CD4-positive, alpha-beta T cell treated with Interleukin-10 for 1 hour (primary cell): ENCODE measurements around the gene RPL38.
"Not testable (repeated sequence)": the region's sequence is repeated elsewhere in the genome, so short reads cannot be mapped to it uniquely, and the experiment has no call there.

Experiments
- DNase-seq: peaks from one replicate; pipeline ENCODE4 v3.0.0-alpha.2; 2020

Gene RPL38

DNA sequence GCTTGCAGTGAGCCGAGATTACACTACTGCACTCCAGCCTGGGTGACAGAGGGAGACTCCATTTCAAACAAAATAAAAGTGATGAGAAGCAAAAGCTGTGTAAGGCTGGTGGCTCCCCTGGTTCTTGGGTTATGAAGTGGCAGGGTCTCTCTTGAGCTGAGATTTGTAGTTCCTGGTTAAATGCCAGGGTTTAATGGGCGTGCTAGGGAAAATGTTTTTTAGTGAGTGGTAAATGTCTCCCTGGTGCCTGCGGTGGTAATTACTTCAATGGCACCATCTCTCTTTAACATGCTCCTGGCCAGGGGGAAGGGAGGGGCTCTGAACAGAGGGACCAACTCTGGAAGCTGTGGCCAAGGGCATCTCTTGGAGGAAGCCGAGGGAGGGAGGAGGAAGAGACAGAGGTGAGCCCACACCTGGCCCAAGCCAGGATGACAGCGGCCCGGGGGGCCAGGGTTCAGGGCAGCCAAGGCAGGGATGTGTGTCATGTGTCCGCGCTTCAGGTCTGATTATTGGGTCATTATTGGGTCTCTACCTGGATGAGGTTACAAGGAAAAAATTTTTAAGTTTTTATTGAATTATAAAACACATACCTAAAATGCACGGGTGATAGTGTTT lies 17.8 kb upstream of the RPL38 start:
- no peak for DNase-seq

DNA sequence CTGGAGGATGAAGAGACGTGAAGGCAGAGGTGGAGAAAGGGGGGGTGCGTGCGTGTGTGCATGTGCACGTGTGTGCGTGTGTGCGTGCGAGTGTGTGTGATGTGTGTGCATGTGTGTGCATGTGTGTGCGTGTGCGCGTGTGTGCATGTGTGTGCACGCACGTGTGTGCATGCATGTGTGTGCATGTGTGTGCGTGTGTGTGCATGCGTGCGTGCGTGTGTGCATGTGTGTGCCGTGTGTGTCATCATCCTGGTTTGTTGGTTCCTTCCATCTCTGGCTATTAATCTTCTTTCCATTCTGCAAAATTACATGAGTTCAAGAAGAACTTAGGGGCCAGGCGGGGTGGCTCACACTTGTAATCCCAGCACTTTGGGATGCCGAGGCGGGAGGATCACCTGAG lies 17.0 kb upstream of the RPL38 start:
- no peak for DNase-seq

DNA sequence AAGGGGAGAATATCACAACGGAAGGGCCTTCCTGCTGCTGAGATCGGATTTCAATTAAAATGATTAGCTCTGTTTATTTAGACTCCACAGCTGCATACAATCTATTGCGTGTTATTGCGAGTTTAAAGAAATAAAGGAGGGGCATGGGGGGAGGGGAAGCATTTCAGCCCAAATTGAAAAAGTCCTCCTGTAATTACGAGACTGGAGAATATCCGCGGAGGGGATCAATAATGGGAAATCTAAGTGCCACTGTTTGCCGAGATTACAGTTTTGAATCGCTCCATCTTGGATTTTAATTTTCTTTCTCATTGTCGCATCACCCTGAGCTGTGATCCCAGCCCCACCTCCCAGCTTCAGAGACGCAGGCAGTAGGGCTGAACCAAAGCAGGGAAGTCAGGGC lies 15.7 kb upstream of the RPL38 start:
- no peak for DNase-seq

DNA sequence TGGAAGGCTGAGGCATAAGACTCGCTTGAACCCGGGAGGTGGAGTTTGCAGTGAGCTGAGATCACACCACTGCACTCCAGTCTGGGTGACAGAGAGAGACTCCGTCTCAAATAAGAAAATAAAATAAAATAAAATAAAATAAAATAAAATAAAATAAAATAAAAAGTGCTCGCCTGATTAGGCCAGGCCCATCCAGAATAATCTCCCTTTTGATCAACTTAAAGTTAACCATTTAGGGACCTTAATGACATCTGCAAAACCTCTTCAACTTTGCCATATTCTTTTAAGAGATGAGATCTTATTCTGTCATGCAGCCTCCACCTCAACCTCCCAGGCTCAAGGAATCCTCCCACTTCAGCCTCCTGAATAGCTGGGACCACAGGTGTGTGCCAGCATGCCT lies 14.8 kb upstream of the RPL38 start:
- not testable (repeated sequence) for DNase-seq

DNA sequence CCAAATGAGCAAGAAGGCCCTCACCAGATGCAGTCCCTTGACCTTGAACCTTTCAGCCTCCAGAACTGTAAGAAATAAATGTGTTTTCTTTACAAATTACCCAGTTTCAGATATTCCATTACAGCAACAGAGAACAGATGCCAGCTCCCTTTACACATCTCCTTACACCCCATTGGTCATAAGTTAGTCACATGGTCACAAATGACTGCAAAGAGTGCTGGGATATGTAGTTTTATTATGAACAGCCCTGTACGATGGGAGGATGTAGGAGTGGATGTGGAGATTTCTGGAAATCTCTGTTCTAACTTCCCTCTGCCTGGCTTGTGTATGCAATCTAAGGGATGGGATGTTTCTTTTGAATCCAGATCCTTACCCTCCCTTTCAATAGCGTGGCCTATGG lies 13.3 kb upstream of the RPL38 start:
- peak; percentile 44 for DNase-seq

DNA sequence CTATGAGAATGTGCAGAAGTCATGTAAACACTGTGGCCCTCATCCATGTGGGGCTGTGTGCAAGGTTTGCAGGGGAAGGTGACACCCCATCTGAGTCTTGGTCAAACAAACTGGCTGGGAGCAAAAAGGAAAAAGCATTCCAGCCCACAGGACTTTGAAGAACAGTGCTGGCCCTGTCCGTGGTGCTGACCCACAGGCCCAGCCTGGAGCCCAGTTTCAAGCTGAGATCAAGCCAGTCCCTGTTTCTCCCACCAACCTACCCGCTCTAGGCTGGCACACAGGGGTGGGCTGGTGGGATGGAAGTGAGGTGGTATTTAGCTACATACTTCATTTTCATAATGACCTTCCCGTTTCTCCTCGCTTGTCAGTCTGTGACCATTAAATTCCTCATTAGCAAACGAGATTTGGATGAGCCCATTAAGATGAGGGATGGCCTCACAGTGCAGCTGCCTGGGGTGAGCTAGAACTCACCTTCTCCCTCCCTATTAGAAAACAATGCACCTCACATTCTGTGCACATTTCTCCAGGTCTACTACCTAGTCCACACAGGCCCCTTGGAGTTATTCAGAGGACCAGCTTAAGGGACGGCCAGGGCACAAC lies 12.6 kb upstream of the RPL38 start:
- no peak for DNase-seq

DNA sequence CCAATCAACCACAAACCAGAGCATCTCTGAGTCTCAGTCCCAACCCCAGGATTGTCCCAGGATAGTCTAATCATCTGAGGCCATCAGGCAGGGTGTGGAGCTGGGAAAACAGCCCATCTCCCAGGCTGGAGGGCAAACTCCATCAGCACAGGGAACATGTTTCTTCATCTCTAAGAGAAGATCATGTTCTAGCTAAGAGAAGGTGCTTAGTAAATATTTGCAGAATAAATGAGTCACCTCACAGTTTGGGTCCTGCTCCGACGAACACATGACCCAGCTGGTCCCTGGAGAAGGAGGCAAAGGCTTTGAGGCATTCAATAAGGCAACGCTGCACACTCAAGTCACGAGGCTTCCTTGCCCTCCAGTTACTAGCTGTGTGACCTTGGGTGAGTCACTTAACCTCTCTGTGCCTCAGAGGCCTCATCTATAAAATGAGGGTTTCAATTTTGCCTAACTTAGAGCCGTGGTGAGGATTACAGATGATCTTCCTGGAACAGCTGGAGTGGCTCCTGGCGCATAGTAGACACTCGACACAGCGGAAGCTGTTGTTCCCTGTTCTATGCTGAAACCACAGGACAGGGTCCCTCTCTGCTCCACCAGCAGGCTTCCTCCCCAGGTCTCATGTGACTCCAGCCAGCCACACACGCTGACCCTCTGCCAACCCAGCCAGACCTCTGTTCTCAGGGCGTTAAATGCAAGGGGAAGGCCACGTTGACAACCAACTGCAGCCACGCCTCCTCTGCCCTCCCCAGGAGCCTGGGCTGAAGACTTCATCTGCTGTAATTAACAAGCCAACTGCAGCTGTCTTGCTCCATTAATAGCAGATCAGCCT lies 10.3 kb upstream of the RPL38 start:
- no peak for DNase-seq

DNA sequence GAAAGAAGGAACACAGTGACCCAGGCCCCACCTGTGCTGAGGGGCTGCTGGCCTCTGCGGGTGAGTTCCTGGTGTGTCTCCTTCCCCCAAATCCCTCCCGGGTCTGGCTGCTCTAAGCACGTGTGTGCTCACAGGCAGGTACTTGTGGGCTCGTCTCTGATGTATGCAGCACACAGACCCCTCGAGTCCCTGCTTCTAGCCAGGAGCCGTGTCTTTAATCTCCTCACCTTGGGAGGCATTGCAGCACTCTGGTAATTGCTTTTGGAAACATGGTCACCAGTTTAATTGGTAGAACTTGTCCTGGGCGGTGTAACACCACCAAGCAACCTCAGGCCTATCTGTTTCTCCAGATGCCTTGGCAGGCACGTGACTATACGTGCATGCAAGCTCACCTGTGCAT lies 8.8 kb upstream of the RPL38 start:
- DNase-seq: no peak

DNA sequence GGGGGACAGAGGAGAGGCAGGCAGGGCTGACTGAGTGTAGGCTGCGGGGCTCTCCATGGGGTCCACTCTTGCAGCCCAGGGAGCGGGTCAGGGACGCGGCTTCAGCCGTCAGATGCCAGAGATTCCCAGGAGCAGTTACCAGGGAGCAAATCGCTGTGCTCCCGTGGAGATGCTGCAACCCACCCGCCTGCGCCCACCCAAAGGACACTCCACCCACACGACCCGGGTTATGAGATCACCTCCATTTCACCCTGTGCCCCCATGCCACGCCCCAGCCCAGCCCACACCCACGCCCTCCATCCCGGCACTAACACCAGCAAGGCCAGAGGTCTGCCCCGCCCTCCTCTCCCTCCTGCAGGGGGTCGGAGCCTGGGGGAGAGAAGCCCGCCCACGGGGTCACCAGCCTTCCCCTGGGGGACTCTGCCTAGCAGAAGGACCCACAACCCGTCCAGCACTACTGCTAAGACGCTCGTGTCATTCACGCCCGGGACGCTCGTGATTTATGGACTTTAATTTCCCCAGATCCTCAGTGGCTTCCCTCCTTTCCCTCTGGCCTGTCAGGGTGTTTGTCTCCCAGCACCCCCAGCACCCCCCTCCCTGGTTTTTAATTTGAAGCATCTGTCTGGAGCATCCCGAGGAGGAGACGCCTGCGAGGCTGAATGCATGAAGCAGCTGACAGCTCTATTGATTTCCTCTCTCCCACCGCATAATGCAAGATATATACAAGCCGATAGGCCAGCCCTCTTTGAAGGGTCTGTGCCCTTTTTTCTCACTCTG lies 6.7 kb upstream of the RPL38 start:
- DNase-seq: no peak

DNA sequence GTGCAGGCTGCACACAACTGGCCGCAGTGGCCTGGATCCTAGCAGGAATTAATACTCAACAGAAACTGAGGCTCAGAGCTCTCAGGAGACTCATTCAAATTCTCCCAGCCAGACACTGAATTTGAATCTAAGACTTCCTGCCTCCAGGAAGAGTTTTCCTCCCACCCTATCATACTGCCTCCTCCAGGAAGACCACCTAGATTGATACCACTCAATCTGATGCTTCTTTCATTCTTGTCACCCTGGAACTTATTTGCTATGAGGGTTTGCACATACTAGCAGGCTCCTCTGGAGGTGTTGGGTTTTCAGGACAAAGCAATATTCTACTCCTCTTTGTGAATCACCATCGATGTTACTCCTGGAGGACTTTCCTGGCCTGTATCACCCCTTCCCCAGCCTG lies 5.7 kb upstream of the RPL38 start:
- no peak for DNase-seq

DNA sequence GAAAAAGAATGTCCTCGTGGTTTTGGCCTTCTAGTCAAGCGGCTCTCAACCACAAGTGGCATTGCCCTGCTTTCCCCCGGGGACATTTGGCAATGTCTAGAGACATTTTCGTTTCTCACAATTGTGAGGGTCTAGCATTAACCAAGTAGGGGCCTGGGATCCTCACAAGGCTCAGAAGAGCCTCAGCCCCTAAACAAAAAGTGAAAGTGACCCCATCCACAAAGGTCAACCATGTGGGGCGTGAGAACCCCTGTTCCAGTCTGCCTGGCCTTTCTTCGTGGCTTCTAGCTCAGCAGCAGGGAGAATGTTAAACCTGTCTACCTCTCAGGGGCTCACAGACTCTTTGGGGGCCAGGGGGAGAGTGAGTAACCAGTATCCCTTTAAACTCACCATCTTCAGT lies 4.8 kb upstream of the RPL38 start:
- DNase-seq: no peak

DNA sequence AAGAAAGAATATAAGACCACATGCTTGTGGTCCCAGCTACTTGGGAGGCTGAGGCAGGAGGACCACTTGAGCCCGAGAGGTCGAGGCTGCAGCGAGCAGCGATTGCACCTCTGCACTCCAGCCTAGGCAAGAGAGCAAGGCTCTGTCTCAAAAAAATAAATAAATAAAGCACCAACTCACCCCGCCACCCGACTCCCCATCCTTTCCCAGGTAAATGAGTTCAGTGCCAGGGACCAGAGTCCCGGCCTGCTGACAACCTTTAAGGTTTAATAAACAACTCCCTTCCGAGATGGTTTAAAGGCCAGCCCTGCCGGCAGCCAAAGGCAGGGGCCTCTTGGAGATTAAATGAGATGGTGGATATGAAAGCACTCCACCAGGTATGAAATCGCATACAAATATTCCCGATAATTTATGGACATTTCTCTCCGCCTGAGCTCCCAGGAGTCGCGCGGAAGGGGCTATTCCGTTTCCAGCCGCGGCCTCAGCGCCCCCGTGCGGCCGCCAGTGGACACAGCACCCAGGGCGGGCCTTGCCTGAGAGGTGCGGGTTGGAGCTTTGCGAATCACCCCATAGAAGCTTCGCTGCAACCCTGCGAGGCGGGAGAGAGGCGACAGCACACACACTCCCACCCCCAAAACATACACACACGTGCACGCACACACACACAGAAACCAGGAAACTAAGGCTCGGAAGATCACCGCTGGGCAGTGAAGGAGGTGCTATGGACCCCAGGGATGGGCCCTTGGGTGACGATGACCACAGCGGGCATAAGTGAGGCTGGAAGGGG lies 4.0 kb upstream of the RPL38 start:
- DNase-seq: peak; percentile 71

DNA sequence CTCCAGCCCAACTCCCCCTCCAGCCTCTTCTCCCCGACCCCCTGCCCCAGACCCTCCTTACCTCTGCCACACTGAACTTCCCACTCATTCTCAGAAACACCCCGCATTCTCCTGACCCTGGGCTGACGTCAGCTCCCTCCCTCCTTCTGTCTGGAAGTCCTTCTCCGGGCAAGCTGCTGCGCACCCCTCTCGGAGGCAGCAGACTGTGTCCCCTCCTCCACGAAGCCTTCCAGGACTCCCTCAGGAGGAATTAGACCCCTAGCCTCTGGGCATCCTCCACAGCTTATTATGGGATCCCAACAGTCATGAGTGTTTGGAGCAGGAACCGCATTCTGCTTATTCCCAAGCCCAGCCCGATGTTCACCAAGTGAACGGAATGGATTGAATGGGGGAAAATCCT lies 3.4 kb upstream of the RPL38 start:
- no peak for DNase-seq

DNA sequence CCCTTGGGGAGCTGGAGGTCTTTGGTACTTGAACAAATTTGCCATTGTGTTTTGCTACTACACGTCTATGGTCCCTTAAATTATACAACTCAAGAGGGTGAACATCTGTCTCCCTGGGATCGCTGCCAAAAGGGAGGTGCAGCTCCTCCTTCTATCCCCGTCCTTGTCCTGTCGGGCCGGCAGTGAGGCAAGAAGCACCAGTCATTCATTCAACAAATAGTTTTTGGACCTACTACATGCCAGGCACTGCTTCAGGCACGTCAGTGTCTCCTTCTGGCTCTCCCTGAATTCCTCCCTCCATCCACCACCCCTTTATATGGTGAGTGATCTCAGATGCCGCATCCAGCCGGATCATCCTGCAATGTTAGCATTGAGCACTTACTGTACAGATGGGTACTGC lies 2.2 kb upstream of the RPL38 start:
- DNase-seq: no peak

DNA sequence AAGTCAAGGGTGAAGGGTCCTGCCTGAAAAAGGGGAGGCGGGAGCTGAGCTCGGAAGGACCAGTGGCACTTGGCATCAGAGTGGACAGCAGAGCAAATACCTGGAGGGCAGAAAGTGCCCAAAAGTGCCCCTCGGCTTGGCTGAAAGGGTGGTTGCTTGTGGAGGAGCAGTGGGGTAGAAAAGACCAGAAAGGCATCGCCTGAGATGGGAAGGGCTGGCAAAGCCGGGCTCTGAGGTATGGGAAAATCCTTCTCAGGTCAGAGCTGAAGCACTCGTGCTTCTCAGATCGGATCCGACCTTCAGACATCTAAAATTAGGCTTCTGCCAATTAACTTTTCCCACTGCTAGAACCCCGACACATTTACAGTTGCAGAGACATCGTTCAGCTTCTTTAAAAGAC lies 1.5 kb upstream of the RPL38 start:
- no peak for DNase-seq

DNA sequence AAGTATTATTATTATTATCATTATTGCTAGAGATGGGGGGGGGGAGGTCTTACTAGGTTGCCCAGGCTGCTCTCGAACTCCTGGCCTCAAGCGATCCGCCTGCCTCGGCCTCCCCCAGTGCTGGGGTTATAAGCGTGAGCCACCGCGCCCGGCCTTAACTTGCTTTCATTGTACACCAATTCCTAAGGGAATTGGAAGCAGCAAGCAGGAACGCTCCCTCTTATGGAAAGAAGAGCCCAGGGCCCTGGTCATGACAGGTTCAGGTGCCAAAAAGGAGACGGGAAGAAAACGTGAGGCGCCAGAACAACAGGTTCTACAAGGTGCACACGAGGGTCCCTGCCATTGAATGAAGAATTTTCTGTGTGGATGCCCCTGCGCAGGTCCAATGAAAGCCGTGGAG lies 540 bp upstream of the RPL38 start:
- no peak for DNase-seq

DNA sequence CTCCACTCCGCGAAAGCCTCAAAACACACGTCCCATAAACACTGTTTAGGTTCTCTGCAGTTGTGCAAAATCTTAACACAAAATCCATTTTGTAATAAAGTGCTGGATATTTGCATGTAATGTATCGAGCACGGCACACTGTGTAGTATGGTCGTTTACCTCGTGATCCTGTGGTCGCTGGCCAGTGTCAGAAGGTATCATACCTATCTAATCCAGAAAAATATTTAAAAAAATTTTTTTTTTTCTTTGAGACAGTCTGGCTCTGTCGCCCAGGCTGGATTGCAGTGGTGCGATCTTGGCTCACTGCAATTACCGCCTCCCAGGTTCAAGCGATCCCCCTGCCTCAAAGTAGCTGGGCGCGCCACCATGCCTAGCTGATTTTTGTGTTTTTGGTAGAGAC lies 996 bp downstream of the RPL38 start:
- no peak for DNase-seq

DNA sequence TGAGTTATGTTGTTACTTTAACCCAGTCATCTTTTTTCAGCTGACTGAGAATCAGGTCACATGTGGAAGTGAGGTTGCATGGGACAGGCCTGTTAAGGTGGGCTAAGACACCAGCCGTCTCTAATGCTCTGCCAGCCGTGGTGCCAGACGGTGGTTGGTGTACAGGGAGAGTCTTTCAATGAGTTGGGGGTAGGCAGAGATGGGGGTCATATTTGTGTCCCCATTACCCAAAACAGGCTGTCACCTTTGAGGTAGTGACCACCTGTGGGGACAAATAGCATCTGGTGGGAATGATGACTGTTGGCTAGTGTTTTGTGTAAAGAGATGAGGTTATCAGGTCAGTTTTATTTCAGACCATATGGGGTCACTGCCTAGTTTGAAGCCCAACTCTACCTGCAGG lies 1.8 kb downstream of the RPL38 start:
- DNase-seq: no peak

DNA sequence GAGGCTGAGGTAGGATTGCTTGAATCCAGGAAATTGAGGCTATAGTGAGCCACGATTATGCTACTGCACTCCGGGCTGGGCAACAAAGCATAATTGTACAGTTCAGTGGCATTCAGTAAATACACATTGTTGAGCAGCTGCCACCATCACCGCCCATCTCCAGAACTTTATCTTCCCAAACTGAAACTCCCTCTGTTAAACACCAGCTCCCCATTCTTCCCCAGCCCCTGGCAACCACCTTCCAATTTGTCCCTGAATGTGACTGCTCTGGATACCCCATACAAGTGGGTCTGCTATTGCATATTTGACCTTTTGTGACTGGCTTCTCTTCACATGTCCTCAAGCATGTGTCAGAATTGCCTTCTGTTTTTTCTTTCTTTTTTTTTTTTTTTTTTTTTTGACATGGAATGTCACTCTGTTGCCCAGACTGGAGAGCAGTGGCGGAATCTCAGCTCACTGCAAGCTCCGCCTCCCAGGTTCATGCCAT lies 2.9 kb downstream of the RPL38 start:
- no peak for DNase-seq

DNA sequence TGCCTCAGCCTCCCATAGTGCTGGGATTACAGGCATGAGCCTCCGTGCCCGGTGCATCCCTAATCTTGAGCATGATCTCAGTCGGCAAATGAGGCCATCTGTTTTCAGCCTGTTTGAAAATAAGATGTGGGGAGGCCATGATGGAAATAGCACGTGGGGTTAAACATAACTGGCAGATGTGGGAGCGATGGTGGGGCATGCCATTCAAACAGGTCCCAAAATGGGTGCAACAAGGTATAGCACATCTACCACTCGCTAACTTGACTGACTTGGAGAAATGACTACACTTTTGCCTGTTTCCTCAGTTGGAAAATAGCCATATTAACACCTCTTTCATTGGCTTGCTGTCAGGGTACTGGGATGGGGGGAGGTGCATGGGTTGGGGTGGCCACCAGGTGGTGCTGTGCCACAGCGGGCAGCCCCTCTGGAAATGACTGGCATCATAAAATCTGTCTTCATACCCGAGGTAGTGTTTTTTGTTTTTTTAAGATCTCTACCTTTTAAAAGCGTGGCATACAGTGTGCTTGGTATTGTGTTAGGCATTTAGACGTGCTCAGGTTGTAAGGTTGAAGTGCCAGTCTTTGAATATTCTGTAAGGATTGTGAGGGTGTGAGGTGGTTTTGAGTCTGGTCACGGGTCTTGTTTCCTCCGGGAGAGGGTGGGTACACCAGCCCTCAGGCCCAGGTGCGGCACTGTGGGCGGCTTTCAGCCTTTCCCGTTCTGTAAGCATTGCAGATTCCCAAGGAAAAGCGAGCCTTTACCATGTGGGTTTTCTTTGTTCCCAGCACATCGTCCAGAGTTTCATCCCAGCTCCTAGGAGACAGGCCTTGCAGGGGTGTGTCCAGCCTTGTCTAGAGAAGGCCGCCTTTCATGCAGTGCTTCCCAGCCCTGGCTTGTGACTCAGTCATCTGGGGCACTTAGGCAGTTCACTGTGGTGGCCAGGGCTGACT lies 7.0 kb downstream of the RPL38 start:
- DNase-seq: peak; percentile 87

DNA sequence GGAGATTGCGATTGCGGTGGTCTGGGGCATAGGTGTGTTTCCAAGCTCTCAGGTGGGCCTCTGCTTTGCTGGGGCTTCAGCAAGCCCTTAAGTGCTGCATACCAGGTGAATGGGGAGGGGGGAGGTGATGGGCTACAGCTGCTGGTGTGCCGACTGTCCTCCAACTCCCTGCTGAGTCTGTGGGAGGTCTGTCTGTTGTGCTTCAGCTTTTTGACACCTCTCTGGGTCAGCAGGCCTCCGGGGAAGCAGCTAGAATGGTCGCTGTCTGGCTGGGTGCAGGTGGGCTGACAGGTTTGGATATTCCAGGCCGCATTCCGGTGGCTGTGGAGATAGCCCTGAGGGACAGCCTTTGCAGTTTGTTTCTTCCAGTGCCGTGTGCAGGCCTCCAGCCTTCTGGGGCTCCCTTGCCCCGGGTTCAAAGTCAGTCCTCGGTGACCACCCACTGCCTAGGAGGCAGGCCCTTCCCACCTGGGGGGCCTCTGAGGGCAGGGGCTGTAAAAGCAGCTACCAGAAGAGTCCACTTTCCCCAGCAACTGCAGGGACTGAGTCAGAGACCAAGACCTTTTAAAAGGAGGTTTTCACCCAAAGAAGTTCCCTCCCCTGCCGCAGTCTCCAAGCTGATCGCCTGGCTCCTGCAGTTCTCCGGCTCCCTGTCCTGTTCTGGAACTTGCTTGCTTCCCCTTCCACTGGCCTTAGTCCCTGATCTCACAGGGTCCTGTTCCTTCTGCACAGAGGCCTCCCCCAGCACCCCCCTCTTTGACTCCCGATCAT lies 7.8 kb downstream of the RPL38 start:
- DNase-seq: no peak
